ENCODE data around the gene ZNF775. TPM values are rescaled to one million over a fixed set of nuclear protein-coding genes. Genes with fewer than 3 reads are reported as not detected.

Gene ZNF775
- total RNA-seq, 2 experiments from 2014 or later = 4.4 to 5.1 TPM

- POLR2A ChIA-PET = no interaction called here
Observed at GRCh38 chr7:150396426-150396825, 17.3 kb downstream of the ZNF775 start.

GRCh38 chr7:150396851-150397260, 17.7 kb downstream of the ZNF775 start:
- ChIA-PET POLR2A (no interaction called here), CTCF (no interaction called here)

More at GRCh38 chr7:150396426-150396825, 17.3 kb downstream of the ZNF775 start:
- CTCF ChIA-PET = no interaction called here

- CTCF ChIA-PET = no interaction called here
- POLR2A ChIA-PET = no interaction called here
Observed at GRCh38 chr7:150397346-150398107, 18.4 kb downstream of the ZNF775 start.

GRCh38 chr7:150398108-150398964, 19.2 kb downstream of the ZNF775 start:
- ChIA-PET CTCF (no interaction called here), POLR2A (no interaction called here)

- CTCF ChIA-PET = no interaction called here
- POLR2A ChIA-PET = no interaction called here
Observed at GRCh38 chr7:150398965-150399320, 19.8 kb downstream of the ZNF775 start.

GRCh38 chr7:150399421-150400007, 20.4 kb downstream of the ZNF775 start:
- ChIA-PET POLR2A (no interaction called here), CTCF (no interaction called here)

GRCh38 chr7:150400008-150400787, 21.1 kb downstream of the ZNF775 start:
- ChIA-PET CTCF (interaction anchor here (0.7 to 1.2 kb wide), 2 partner anchors 12 to 22 kb away, joined by 3 read pairs; no protein-coding TSS in a partner anchor), POLR2A (no interaction called here)

- ChIA-PET POLR2A (no interaction called here), CTCF (interaction anchor here (0.7 to 1.2 kb wide), 2 partner anchors 13 to 23 kb away, joined by 3 read pairs; no protein-coding TSS in a partner anchor)
Observed at GRCh38 chr7:150400788-150401423, 21.8 kb downstream of the ZNF775 start.

- ChIA-PET CTCF (interaction anchor here (1.2 kb wide), 1 partner anchor 23 kb away, joined by 3 read pairs; no protein-coding TSS in a partner anchor), POLR2A (no interaction called here)
Observed at GRCh38 chr7:150401424-150401790, 22.3 kb downstream of the ZNF775 start.

GRCh38 chr7:150401861-150402631, 22.9 kb downstream of the ZNF775 start:
- CTCF ChIA-PET = interaction anchor here (1.2 kb wide), 1 partner anchor 24 kb away, joined by 3 read pairs; no protein-coding TSS in a partner anchor

GRCh38 chr7:150402671-150403321, 23.7 kb downstream of the ZNF775 start:
- ChIA-PET POLR2A (interaction anchor here (0.5 to 0.6 kb wide), 2 partner anchors 21 to 519 kb away, joined by 3 to 4 read pairs; no protein-coding TSS in a partner anchor), CTCF (no interaction called here)

More at GRCh38 chr7:150401861-150402631, 22.9 kb downstream of the ZNF775 start:
- POLR2A ChIA-PET = interaction anchor here (0.5 to 0.6 kb wide), 2 partner anchors 20 to 518 kb away, joined by 3 to 4 read pairs; no protein-coding TSS in a partner anchor

GRCh38 chr7:150403376-150404171, 24.4 kb downstream of the ZNF775 start:
- ChIA-PET POLR2A (interaction anchor here (1.6 kb wide), 1 partner anchor 34 kb away, joined by 10 read pairs; the partner anchor contains the start of gene REPIN1), CTCF (interaction anchor here (0.6 to 0.9 kb wide), 2 partner anchors 9 to 19 kb away, joined by 3 read pairs; no protein-coding TSS in a partner anchor)

GRCh38 chr7:150404172-150404804, 25.2 kb downstream of the ZNF775 start:
- ChIA-PET POLR2A (interaction anchor here (1.6 kb wide), 1 partner anchor 35 kb away, joined by 10 read pairs; the partner anchor contains the start of gene REPIN1), CTCF (interaction anchor here (0.6 to 1.0 kb wide), 4 partner anchors 10 to 34 kb away, joined by 3 to 5 read pairs (median 3); no protein-coding TSS in a partner anchor)

- ChIA-PET CTCF (interaction anchor here (0.6 to 1.1 kb wide), 7 partner anchors 9 to 350 kb away, joined by 3 to 5 read pairs (median 4); no protein-coding TSS in a partner anchor), POLR2A (interaction anchor here (0.6 to 1.6 kb wide), 8 partner anchors 35 to 210 kb away, joined by 3 to 10 read pairs (median 4); partner anchors contain the start of gene REPIN1)
Observed at GRCh38 chr7:150404805-150405583, 25.9 kb downstream of the ZNF775 start.
